Tibial nerve (tissue), 4 donors: ENCODE results near the gene SNED1.

Experiments
- CTCF ChIP-seq, 5 experiments: fragments of 200-600 bp in 3 of 5; fragments of 450-650 bp in 2 of 5; sonication (generic) in 3 of 5; IDR thresholded peaks; one replicate each; pipeline ENCODE4 v1.5.1; 2016 to 2019; ENCODE audit warnings: antibody characterized with exemption in 5 of 5, mild to moderate bottlenecking in 3 of 5, moderate library complexity in 2 of 5
- EP300 ChIP-seq, 2 donors: sonication (generic); formaldehyde crosslinking; IDR thresholded peaks; one replicate each; pipeline ENCODE4 v1.6.1; 2017; ENCODE audit warnings: antibody characterized with exemption in 2 of 2, mild to moderate bottlenecking in 1 of 2
- POLR2A ChIP-seq, 2 donors: fragments of 450-650 bp; IDR thresholded peaks; one replicate each; pipeline ENCODE4 v1.6.1; 2017; ENCODE audit warnings: antibody characterized with exemption in 2 of 2, mild to moderate bottlenecking in 2 of 2, moderate library complexity in 2 of 2

- no peak for TF ChIP-seq EP300 (IDR thresholded peaks at IDR 0.05)
- TF ChIP-seq CTCF (IDR thresholded peaks at IDR 0.05), result no peak
- TF ChIP-seq POLR2A (IDR thresholded peaks at IDR 0.05), result no peak
Observed at GRCh38 chr2:240965296-240965904, 33.0 kb upstream of the SNED1 start.
